SKM-1 (cell line): ENCODE results near the gene ZNF281.
"Not testable (repeated sequence)": the region's sequence is repeated elsewhere in the genome, so short reads cannot be mapped to it uniquely, and the experiment has no call there.

Experiments
- DNase-seq: peaks from one replicate; lab custom pipeline; 2025; ENCODE audit not compliant: unreplicated experiment; lab: John Stamatoyannopoulos, UW

ZNF281 gene, protein sequence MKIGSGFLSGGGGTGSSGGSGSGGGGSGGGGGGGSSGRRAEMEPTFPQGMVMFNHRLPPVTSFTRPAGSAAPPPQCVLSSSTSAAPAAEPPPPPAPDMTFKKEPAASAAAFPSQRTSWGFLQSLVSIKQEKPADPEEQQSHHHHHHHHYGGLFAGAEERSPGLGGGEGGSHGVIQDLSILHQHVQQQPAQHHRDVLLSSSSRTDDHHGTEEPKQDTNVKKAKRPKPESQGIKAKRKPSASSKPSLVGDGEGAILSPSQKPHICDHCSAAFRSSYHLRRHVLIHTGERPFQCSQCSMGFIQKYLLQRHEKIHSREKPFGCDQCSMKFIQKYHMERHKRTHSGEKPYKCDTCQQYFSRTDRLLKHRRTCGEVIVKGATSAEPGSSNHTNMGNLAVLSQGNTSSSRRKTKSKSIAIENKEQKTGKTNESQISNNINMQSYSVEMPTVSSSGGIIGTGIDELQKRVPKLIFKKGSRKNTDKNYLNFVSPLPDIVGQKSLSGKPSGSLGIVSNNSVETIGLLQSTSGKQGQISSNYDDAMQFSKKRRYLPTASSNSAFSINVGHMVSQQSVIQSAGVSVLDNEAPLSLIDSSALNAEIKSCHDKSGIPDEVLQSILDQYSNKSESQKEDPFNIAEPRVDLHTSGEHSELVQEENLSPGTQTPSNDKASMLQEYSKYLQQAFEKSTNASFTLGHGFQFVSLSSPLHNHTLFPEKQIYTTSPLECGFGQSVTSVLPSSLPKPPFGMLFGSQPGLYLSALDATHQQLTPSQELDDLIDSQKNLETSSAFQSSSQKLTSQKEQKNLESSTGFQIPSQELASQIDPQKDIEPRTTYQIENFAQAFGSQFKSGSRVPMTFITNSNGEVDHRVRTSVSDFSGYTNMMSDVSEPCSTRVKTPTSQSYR

DNA sequence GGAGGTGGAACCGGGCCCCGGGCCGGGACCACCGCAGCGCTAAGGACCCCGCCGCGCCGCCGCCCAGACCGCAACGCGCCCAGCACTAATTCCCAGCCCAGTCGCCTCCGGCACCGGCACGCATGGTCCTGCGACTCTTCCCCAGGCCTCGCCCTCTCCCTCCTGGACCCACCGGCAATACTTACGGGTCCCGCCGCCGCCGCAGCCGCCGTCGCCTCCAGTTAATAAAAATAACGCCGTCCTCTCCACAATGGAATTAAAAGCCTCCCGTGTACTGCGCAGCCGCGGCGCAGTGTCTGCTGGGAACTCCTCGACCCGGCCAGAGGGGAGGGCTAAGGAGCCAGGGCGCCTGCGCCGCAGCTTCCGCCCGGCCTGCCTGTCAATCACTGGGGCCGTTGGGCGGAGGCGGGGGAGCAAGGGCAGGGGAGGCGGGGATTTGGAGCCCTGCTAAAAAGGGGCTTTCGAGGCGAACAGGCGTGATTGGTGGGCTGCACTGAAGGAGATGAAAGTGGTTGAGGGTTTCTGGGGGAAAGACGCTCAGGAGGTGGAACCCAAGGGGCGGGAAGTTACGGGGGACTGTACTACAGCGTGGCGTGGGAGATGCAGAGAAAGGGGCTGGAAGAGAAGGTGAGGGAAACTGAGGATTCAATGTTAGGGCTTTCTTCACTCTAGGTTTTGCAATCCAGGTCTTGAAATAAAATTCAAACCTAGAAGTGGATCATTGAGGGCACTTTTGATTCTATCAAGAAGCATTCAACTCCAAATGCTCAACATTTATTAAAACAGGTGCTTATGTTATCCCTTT, at the start of gene ZNF281:
Gene ZNF281 (minus strand): TSS at position 276 of the 805 bp plus-strand sequence. CDS start 331 bp downstream, outside the sequence.
- peak; percentile 96 for DNase-seq

DNA sequence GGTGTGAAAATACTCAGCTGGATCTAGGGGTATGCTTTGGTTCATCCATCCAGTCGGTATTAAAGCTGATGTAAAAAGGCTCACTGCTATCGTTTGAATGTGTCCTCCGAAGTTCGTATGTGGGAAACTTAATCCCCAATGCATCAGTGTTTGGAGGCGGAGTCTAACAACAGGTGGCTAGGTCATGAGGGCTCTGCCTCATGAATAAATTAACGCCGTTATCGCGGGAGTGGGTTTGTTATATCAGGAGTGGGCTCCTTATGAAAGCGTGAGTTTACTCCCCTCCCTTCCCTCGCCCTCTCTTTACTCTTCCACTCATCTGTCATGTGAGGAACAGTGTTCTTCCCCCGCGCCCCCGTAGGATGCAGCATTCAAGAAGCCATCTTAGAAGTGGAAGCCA, 48.9 kb upstream of the ZNF281 start:
- no peak for DNase-seq

DNA sequence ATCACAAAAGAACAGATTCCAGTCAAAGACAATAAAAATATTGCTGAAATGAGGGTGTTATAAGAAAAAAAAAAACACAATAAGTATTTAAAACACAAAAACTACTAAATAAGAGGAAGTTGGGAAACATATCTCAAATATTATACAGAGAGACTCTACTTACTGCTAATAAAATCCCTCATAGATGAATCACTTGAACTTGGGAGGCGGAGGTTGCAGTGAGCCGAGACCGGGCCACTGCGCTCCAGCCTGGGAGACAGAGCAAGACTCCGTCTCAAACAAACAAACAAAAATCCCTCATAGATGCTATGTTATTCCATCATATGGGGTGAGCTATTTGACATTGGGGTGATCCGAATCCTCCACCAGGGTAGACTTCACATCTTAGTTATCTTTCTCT, 48.0 kb upstream of the ZNF281 start:
- DNase-seq, result no peak

DNA sequence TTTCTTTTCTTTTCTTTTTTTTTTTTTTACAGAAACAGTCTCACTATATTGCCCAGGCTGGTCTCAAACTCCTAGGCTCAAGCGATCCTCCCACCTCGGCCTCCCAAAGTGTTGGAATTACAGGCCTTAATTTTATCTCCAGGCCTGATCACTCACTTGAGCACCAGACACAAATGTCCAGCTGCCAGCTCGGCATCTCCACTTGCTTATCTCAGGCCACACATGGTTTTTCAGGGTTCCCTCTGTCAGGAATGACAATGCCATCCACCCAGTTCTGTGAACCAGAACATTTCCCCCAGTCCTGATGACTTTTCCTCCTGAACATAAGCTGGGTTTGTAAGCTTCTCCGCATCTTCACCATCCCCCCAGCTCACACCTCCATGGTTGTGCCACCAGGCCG, 44.6 kb upstream of the ZNF281 start:
- no peak for DNase-seq

DNA sequence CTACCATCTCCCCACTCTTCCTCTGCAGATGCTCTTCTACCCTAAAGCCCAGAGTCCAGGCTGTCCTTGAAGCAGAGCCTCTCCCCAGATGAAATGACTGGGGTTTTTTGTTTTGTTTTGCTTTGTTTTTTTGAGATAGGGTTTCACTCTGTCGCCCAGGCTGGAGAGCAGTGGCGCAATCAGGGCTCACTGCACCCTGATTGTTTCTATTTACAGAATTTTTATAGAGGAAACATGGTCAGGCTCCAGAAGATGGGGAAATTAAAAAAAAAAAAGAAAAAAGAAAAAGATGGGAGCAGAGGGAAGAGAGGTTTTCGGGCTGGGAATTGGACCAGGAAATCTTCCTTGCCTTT, 43.7 kb upstream of the ZNF281 start:
- DNase-seq, result no peak

DNA sequence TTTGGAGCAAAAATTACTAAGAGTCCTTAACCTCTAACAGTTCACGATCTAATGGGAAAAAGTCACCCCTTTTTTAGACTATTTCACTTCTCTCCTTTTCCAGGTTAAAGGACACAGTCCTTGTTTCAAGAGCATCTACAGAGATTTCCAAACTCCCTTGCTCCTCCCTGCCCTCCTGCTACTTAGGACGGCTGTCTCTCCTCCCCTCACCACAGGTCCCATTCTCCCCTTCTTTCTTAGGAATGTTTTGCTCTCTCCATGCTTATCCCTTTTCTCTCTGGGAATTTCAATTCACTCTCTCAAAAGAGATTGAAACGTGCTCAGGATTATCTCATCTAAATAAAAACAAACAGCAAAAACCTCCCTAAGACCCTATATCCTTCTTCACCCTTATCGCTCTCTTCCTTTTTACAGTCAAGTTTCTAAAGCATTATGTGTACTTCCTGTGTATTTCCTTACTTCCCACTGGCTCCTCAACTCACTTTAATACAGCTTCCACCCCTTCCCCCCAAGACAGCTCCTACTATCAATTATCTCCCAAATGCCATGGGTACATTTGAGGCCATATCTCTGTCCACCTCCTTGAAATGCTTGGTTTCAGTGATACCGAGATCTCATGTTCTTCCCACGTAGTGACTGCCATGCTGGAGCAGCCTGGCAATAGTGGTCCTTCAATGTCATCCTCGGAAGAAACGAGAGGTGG, 43.2 kb upstream of the ZNF281 start:
- no peak for DNase-seq

DNA sequence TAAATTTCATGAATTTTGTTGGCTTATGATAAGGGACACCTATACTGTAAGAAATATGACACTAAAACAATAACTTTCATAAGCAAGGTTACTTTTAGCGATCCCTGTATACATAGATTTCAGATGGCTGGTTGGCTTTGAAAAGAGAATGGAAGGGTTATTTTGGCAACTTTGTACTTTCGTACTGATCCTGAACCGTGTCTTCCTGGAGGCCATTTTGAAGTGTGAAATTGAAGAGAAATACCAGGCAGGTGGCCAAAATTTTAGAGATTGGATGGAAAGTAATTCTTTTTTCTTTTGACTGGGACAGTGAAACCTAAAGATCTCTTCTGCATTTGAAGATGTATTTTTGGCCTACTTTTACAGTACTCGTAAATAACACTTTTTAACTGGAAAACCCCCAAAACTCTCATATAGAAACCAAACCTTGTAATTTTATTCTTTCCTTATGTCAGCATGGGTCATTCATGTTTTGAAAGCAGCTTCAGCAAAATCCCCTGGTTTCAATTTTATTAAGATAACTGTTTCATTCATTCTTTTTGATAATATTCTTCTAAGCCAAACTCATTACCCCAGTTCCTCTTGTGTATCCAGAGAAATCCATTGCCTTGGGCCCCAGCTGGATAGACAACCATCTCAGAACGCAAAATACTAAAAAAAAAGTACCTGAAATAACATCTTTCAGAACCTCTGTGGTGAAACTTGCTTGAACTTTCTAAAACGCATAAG, 38.4 kb upstream of the ZNF281 start:
- DNase-seq, result no peak

DNA sequence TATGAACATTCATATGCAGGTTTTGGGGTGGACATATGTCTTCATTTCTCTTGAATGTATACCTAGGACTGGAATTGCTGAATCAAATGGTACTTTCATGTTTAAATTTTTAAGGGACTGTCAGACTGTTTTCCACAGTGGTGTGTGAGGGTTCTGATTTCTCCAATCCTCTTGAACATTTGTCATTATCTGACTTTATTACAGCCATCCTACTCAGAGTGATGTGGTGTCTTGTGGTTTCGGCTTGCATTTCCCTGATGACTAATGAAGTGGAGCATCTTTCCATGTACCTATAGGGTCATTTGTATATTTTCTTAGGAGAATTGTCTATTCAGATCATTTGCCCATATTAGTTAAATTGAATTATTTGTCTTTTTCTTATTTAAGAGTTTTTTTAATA, 35.4 kb upstream of the ZNF281 start:
- no peak for DNase-seq

DNA sequence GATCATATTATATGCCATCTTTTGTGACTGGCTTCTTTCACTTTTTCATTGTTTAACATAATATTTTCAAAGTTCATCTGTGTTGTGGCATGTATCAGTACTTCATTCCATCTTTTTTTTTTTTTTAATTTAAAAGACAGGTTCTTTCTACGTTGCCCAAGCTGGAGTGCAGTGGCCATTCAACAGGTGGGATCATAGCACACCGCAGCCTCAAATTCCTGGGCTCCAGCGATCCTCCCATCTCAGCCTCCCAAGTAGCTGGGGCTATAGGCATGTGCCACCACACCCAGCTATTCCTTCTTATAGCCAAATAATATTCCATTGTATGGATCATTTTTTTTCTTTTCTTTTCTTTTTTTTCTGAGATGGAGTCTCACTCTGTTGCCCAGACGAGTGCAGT, 34.6 kb upstream of the ZNF281 start:
- no peak for DNase-seq

DNA sequence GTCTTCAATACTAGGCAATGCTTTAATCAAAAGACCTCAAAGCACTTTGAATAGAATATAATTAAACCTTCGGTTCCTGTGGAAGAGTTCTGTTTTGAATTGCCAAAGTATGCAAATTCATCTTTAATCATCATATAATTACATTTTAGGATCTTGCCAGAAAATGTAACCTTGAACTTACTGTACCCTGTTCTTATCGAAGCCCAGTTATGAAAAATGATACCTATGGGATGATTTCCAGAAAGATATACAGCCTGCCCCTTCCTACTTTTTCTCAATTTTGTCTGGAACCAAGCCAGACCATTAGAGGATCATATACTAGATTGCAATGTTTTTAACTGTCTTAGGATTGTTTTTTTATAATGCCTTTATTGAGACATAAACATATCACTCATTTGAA, 34.0 kb upstream of the ZNF281 start:
- DNase-seq, result no peak

DNA sequence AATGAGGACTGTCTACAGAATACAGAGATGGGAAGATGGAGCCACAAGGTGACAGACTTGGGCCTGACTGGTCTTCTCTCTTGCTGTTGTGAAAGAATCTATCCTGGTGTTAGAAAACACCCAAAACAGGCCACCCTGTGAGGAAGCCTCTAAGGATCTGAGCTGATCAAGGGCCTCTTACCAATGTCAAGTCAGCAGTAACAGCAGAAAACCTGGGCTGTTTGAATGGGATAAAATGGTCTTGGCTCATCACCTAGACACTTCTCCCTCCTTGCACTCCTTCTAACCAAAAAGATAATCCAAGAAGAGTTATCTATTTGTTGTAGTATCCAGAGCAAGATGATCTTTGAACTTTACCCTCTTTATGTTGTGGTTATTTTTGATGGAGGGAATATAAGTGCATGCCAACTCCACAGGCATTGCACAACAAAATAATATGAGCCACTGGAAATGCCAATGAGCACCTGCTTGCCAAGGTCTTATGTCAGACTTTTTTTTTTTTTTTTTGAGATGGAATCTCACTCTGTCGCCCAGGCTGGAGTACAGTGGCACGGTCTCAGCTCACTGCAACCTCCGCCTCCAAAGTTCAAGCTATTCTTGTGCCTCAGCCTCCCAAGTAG, 32.8 kb upstream of the ZNF281 start:
- no peak for DNase-seq

DNA sequence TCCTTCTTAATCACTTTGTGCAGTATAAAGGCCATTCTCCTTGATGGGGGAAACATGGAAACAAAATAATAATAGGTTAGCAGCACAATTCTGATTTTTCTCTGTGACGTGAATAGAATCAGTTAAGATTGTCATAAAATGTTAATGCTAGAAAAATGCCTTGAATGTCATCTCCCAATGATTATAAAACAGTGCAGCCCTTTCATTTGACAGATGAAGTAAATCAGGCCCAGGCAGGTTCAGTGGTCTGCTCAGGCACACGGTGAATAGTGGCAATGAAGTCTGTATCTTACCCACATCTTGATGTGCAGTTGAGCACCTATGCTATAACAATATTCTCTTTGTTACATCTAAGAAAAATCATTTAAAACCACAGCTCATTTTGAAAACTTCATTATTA, 32.2 kb upstream of the ZNF281 start:
- DNase-seq, result no peak

DNA sequence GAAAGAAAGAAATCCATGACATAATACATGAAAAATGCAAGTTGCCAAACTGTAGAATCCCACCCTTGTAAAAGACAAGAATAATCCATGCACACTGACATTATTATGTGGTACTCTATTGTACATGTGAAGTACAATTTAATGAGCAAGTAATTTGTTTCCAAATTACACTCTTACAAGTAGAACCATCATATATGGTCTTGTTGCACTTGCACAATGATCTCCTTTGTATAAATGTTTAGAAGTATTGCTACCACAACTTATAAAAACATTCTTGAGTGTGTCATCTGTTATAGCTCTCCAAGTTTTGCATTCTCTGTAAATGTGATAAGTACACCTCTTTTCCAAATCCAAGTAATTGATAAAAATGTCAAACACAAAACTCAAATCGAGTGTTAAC, 29.1 kb upstream of the ZNF281 start:
- DNase-seq, result no peak

DNA sequence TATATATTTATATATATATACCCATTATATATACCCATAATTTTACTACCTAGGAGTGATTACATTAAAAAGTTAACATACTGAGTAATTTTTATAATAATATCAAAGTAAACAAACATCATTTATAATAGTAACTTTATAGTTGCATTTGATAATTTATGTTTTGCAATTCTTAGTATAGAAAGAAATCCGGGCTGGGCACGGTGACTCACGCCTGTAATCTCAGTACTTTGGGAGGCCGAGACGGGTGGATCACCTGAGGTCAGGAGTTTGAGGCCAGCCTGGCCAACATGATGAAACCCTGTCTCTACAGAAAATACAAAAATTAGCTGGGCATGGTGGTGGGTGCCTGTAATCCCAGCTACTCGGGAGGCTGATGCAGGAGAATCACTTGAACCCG, 28.6 kb upstream of the ZNF281 start:
- not testable (repeated sequence) for DNase-seq

DNA sequence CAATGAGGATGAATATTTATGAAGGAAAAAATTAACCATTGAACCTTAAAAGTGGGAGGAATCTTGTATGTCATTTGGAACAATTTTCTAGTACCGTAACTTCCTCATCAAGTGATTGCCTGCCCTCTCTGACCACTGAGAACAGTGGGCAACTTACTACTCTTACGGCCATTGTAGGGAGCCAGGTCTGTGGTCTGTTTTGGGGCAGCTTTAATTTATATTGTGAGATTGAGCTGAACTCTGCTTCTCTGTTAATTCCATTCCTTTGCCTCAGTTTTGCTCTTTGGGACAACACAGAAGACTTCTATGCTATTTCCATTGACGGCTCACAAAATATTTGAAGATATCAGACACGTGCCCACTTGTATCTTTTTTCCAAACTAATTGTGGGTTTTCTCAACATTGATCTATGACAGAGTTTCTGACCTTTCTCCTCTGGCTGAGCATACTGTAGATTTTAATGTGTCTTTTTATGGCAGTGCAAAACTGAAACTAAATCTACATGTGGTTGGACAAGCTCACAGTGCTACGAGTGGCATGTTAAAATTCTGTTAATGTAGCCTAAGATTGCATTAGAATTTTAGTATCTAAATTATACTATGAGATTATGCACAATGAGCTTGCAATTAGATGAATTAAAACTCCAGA, 27.8 kb upstream of the ZNF281 start:
- DNase-seq, result no peak

DNA sequence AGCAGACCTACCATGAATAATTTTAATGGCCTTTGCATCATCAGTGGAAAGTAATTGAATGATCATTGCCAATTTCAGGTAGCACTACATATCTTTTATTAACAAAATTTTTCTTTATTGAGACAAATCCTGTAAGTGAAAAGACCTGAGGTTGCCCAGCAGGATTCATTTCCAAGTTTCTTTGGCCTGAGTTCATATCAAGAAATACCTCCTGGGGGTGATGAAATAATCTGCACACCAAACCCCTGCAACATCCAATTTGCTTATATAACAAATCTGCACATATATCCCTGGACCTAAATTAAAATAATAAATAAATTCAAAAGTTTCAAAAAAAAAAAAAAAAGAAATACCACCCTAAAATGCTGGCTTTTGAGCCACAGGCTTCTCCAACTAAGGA, 27.3 kb upstream of the ZNF281 start:
- no peak for DNase-seq

DNA sequence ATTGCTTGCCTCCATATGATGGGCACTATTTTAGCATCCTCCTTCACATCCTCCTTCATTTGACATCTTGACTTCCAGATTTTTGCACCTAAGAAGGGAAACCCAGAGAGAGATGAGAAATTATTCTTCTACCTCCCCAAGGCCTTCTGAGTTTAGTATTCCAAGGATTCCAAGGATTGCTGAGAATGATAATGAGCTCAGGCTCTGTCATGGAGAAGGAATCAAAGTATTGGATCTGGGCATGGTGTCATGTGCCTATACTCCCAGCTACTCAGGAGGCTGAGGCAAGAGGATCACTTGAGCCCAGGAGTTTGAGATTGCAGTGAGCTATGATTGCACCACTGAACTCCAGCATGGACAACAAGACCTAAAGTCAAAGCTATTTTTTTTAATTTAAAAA, 26.6 kb upstream of the ZNF281 start:
- no peak for DNase-seq

DNA sequence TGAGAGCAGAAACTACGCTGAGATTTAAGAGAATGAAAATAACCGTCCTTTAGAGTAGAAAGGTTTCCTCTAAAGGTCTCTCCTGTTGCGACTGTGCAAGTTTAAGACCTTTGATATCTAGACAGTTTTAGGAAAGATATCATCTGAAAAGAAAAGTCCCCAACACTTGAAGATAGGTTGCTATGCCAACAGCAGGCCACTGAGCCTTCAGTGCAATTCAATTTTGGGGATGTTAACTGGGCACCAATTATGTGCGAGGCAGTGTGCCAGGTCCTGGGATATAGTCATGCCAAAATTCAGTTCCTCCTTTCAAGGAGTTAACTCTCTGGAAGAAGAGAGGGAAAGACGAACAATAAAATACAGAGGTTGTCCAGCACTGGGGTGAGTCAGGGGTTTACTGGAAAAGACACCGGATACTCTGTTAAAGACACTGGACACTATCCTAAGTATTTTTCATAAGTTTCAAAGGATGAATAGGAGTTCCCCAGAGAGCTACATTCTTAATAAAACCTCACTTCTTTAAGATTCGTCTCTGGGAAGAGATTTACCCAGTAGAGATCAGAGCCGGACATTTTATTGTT, 25.5 kb upstream of the ZNF281 start:
- DNase-seq, result no peak

DNA sequence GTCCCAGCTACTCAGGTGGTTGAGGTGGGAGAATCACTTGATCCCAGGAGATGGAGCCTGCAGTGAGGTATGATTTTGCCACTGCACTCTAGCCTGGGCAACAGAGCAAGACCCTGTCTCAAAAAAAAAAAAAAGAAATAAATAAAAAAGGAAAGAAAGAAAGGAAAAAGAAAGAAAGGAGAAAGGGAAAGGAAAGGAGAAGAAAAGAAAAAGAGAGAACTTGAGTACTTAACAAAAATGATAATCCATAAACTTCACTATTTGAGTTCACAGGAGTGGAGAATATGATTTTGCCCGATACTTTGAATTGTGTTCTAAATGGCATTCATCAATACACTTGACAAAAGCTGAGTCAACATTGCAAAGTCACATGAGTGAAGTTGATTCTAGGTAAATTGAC, 23.8 kb upstream of the ZNF281 start:
- DNase-seq, result no peak
